Neural cell (in vitro differentiated cells): ENCODE results near the gene MYL6B. TPM values are rescaled to one million over a fixed set of nuclear protein-coding genes. Genes with fewer than 3 reads are reported as not detected.

Experiments
- H2AFZ ChIP-seq: fragments of 200-600, 300-800 bp; sonication (generic), shearing (Covaris generic); 2 replicates; pipeline ENCODE4 v1.6.0; 2014; ENCODE audit warnings: low read depth, mild to moderate bottlenecking, antibody characterized with exemption, low read length, moderate library complexity
- H3F3A ChIP-seq: fragments of 200-600 bp; shearing (Covaris generic); 2 replicates; pipeline ENCODE4 v1.6.1; 2016; ENCODE audit warnings: mild to moderate bottlenecking, moderate library complexity, mixed read lengths, antibody characterized with exemption, low read length; ENCODE audit not compliant: insufficient read depth, poor library complexity, severe bottlenecking
- H3K27ac ChIP-seq: fragments of 200-600, 300-800 bp; sonication (generic), shearing (Covaris generic); 2 replicates; pipeline ENCODE4 v1.5.1; 2014; ENCODE audit warnings: mild to moderate bottlenecking, low read length, moderate library complexity
- H3K27me3 ChIP-seq: fragments of 300-800, 200-600 bp; sonication (generic), shearing (Covaris generic); 2 replicates; pipeline ENCODE4 v1.6.0; 2014; ENCODE audit warnings: mild to moderate bottlenecking, low read depth, low read length, moderate library complexity; ENCODE audit not compliant: insufficient read depth
- H3K36me3 ChIP-seq: fragments of 300-800, 200-600 bp; sonication (generic), shearing (Covaris generic); 2 replicates; pipeline ENCODE4 v1.5.1; 2014; ENCODE audit warnings: mild to moderate bottlenecking, antibody characterized with exemption, low read length, moderate library complexity; ENCODE audit not compliant: insufficient read depth
- H3K4me2 ChIP-seq: fragments of 300-800, 200-600 bp; sonication (generic), shearing (Covaris generic); 2 replicates; pipeline ENCODE4 v1.6.0; 2014; ENCODE audit warnings: mild to moderate bottlenecking, low read length
- H3K4me3 ChIP-seq: fragments of 300-800, 200-600 bp; sonication (generic), shearing (Covaris generic); 2 replicates; pipeline ENCODE4 v1.5.1; 2014; ENCODE audit warnings: mild to moderate bottlenecking, low read length, moderate library complexity
- H3K79me2 ChIP-seq: fragments of 200-600 bp; shearing (Covaris generic); replicated peaks from 2 replicates; pipeline ENCODE4 v1.6.0; 2014; ENCODE audit warnings: mild to moderate bottlenecking, low read length, moderate library complexity; ENCODE audit not compliant: insufficient read depth
- H3K9ac ChIP-seq: fragments of 300-800, 200-600 bp; sonication (generic), shearing (Covaris generic); 2 replicates; pipeline ENCODE4 v1.6.1; 2016; ENCODE audit warnings: mild to moderate bottlenecking, low read length, mixed read lengths
- H3K9me2 ChIP-seq: fragments of 200-600 bp; shearing (Covaris generic); 2 replicates; pipeline ENCODE4 v1.6.1; 2016; ENCODE audit warnings: mild to moderate bottlenecking, low read length, mixed read lengths; ENCODE audit not compliant: insufficient read depth
- H3K9me3 ChIP-seq: fragments of 200-600, 300-800 bp; sonication (generic), shearing (Covaris generic); 2 replicates; pipeline ENCODE4 v1.6.1; 2016; ENCODE audit warnings: mild to moderate bottlenecking, mixed run types, low read length, moderate library complexity, mixed read lengths
- H4K20me1 ChIP-seq: fragments of 200-600 bp; shearing (Covaris generic); 2 replicates; pipeline ENCODE4 v1.6.1; 2016; ENCODE audit warnings: mild to moderate bottlenecking, mixed run types; ENCODE audit not compliant: insufficient read depth
- EP300 ChIP-seq: fragments of 450-650 bp; conservative IDR thresholded peaks from 2 replicates; pipeline ENCODE4 v1.6.1; 2014; ENCODE audit warnings: antibody characterized with exemption, mild to moderate bottlenecking, moderate library complexity; ENCODE audit not compliant: poor library complexity, severe bottlenecking
- EZH2 ChIP-seq: fragments of 200-600, 300-800 bp; shearing (Covaris generic), sonication (generic); IDR thresholded peaks from 2 replicates; pipeline ENCODE4 v1.6.1; 2014; ENCODE audit warnings: antibody characterized with exemption, low read length, borderline replicate concordance, mild to moderate bottlenecking; ENCODE audit not compliant: insufficient read depth, poor library complexity, severe bottlenecking
- MXI1 ChIP-seq: fragments of 450-650 bp; conservative IDR thresholded peaks from 2 replicates; pipeline ENCODE4 v1.6.1; 2014; ENCODE audit warnings: antibody characterized with exemption, mild to moderate bottlenecking; ENCODE audit not compliant: poor library complexity, severe bottlenecking
- POLR2AphosphoS5 ChIP-seq: IDR thresholded peaks from 2 replicates; pipeline ENCODE4 v1.6.1; 2012
- RAD21 ChIP-seq: fragments of 450-650 bp; conservative IDR thresholded peaks from 2 replicates; pipeline ENCODE4 v1.6.1; 2014; ENCODE audit warnings: antibody characterized with exemption, mild to moderate bottlenecking, moderate library complexity
- SMC3 ChIP-seq: fragments of 450-650 bp; conservative IDR thresholded peaks from 2 replicates; pipeline ENCODE4 v1.6.1; 2014; ENCODE audit warnings: antibody characterized with exemption, mild to moderate bottlenecking, moderate library complexity; ENCODE audit not compliant: poor library complexity
- TAF1 ChIP-seq: IDR thresholded peaks from 2 replicates; pipeline ENCODE4 v1.6.1; 2012; ENCODE audit warnings: low read depth
- polyA plus RNA-seq: library from polyadenylated mRNA; depleted of rRNA; stranded (reverse); fragments of >200 nt; gene quantifications from 2 replicates; pipeline ENCODE4 v1.2.3, GENCODE V29; 2014
- TF ChIP-seq, protein P1 (sequence below): IDR thresholded peaks from 2 replicates; pipeline ENCODE4 v1.6.1; 2012; ENCODE audit warnings: borderline replicate concordance
- TF ChIP-seq, protein P2 (sequence below): fragments of 450-650 bp; IDR thresholded peaks from 2 replicates; pipeline ENCODE4 v1.5.1; 2014; ENCODE audit warnings: antibody characterized with exemption, mild to moderate bottlenecking, moderate library complexity; ENCODE audit not compliant: poor library complexity, severe bottlenecking

MYL6B gene
- polyA plus RNA-seq, 1 donor from 2014 or later = 376 TPM

DNA sequence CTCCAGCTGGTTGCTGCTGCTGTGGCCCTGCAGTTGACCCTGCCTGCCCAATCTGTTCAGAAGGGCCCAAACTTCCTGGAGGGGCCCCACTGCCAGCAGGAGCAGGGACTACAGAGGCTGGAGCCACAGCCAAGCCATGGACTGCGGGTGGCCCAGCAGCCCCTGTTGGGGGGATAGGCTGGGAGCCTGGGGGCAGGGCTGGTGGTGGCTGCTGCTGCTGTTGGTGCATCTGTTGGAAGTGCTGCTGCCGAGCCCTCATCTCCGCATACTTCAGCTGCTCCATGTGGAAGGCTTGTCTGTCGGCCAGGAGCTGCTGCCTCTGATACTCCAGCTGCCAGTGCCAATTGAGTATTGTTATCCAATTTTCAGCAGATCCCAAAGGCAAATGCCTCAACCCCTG lies 13.0 kb downstream of the MYL6B start:
- Histone ChIP-seq H3K9ac (no peak overlapping the region), H3K79me2 (peaks cover 5% of the 10 kb centered on the region), H3K9me2 (no peaks in the 10 kb centered on the region), H3K4me2 (no peak overlapping the region), H3K36me3 (peaks cover 3% of the 10 kb centered on the region), H3F3A (peaks cover 5% of the 10 kb centered on the region), H2AFZ (no peak overlapping the region), H4K20me1 (peaks cover 3% of the 10 kb centered on the region), H3K27ac (no peak overlapping the region), H3K27me3 (no peaks in the 10 kb centered on the region), H3K4me3 (no peak overlapping the region), H3K9me3 (no peaks in the 10 kb centered on the region)
- TF ChIP-seq POLR2AphosphoS5 (no peak), MXI1 (no peak), RAD21 (no peak), SMC3 (no peak), EZH2 (no peak), EP300 (no peak), TAF1 (no peak)
- TF ChIP-seq, protein P1, sequence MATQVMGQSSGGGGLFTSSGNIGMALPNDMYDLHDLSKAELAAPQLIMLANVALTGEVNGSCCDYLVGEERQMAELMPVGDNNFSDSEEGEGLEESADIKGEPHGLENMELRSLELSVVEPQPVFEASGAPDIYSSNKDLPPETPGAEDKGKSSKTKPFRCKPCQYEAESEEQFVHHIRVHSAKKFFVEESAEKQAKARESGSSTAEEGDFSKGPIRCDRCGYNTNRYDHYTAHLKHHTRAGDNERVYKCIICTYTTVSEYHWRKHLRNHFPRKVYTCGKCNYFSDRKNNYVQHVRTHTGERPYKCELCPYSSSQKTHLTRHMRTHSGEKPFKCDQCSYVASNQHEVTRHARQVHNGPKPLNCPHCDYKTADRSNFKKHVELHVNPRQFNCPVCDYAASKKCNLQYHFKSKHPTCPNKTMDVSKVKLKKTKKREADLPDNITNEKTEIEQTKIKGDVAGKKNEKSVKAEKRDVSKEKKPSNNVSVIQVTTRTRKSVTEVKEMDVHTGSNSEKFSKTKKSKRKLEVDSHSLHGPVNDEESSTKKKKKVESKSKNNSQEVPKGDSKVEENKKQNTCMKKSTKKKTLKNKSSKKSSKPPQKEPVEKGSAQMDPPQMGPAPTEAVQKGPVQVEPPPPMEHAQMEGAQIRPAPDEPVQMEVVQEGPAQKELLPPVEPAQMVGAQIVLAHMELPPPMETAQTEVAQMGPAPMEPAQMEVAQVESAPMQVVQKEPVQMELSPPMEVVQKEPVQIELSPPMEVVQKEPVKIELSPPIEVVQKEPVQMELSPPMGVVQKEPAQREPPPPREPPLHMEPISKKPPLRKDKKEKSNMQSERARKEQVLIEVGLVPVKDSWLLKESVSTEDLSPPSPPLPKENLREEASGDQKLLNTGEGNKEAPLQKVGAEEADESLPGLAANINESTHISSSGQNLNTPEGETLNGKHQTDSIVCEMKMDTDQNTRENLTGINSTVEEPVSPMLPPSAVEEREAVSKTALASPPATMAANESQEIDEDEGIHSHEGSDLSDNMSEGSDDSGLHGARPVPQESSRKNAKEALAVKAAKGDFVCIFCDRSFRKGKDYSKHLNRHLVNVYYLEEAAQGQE = no peak
- TF ChIP-seq, protein P2, sequence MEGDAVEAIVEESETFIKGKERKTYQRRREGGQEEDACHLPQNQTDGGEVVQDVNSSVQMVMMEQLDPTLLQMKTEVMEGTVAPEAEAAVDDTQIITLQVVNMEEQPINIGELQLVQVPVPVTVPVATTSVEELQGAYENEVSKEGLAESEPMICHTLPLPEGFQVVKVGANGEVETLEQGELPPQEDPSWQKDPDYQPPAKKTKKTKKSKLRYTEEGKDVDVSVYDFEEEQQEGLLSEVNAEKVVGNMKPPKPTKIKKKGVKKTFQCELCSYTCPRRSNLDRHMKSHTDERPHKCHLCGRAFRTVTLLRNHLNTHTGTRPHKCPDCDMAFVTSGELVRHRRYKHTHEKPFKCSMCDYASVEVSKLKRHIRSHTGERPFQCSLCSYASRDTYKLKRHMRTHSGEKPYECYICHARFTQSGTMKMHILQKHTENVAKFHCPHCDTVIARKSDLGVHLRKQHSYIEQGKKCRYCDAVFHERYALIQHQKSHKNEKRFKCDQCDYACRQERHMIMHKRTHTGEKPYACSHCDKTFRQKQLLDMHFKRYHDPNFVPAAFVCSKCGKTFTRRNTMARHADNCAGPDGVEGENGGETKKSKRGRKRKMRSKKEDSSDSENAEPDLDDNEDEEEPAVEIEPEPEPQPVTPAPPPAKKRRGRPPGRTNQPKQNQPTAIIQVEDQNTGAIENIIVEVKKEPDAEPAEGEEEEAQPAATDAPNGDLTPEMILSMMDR = no peak

DNA sequence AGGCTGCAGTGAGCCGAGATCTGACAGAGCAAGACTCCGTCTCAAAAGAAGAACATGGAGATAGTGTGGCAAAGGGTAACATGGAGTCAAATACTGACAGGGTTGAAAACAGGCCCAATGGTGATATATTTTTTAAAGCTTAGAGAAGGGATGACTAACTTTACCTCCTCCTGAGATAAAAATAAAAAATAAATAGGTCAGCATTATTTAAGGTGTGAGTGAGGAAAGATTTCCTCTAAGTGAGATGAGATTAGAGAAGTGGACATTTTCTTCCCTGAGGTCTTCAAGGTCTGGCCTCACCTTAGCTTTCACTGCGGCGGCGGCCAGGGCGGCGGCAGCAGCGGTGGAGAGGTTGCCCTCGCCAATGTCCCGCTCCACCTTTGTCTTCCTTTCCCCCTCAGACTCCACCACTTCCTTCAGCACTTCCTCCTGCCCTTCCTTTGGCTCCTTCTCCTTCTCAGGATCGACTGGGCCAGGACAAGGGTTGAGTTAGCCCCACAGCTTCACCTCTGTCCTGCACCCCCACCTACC lies 16.9 kb downstream of the MYL6B start:
- H2AFZ ChIP-seq = no peak overlapping the region
- H3K27ac ChIP-seq = no peak overlapping the region
- no peaks in the 10 kb centered on the region for H4K20me1 ChIP-seq
- H3K9ac ChIP-seq = no peak overlapping the region
- no peaks in the 10 kb centered on the region for H3K79me2 ChIP-seq
- H3K27me3 ChIP-seq = no peaks in the 10 kb centered on the region
- no peaks in the 10 kb centered on the region for H3K36me3 ChIP-seq
- TF ChIP-seq, protein P2 = no peak
- TF ChIP-seq TAF1 = no peak
- no peak for TF ChIP-seq RAD21
- TF ChIP-seq MXI1 = no peak
- TF ChIP-seq, protein P1 = no peak
- no peak for TF ChIP-seq EZH2
- TF ChIP-seq POLR2AphosphoS5 = no peak
- TF ChIP-seq SMC3 = no peak
- no peak for TF ChIP-seq EP300
- H3K4me2 ChIP-seq = no peak overlapping the region
- H3K4me3 ChIP-seq = no peak overlapping the region
- H3F3A ChIP-seq = no peaks in the 10 kb centered on the region
- H3K9me3 ChIP-seq = no peaks in the 10 kb centered on the region
- no peaks in the 10 kb centered on the region for H3K9me2 ChIP-seq
